ENCODE data around the gene CATSPERD. TPM values are rescaled to one million over a fixed set of nuclear protein-coding genes. Genes with fewer than 3 reads are reported as not detected.

The CATSPERD gene
- total RNA-seq, 1 experiment from 2014 or later: not detected

GRCh38 chr19:5676105-5676771 lies 44.2 kb upstream of the CATSPERD start:
- Histone ChIP-seq H3K27ac (ENCODE audit: insufficient read length, low read depth, low read length) (no peak overlapping the region), H2BK5ac (ENCODE audit: insufficient read length, low read length) (no peak overlapping the region), H3K79me2 (ENCODE audit: insufficient read depth, low read length) (no peaks in the 10 kb centered on the region), H3K4me1 (ENCODE audit: insufficient read depth, low read length) (no peaks in the 10 kb centered on the region; the same call in 1 of the 2 replicates), H3K4ac (ENCODE audit: low read depth, low read length) (no peak overlapping the region), H3K23ac (ENCODE audit: insufficient read length, low read depth, low read length) (no peak overlapping the region), H3K27me3 (ENCODE audit: insufficient read depth, low read length) (no peaks in the 10 kb centered on the region), H3T11ph (ENCODE audit: low read length) (no peak overlapping the region), H4K5ac (ENCODE audit: insufficient read length, low read depth, low read length) (no peak overlapping the region), H3K4me2 (ENCODE audit: insufficient read depth, insufficient read length, low read length) (no peak overlapping the region), H3K23me2 (ENCODE audit: insufficient read length, low read depth, low read length, poor library complexity, severe bottlenecking) (peaks cover 8% of the 10 kb centered on the region), H3K14ac (ENCODE audit: insufficient read depth, low read length) (no peak overlapping the region; the same call in 1 of the 2 replicates), H3K9me3 (ENCODE audit: control insufficient read depth, low read depth, low read length) (no peaks in the 10 kb centered on the region), H4K20me1 (ENCODE audit: control insufficient read depth, insufficient read depth, insufficient read length) (no peaks in the 10 kb centered on the region), H4K91ac (ENCODE audit: insufficient read length, low read depth, low read length) (no peak overlapping the region), H2BK12ac (ENCODE audit: insufficient read length, low read depth, low read length) (no peak overlapping the region), H3K18ac (ENCODE audit: insufficient read length, low read depth, low read length) (no peak overlapping the region), H2BK15ac (ENCODE audit: low read depth, low read length) (no peak overlapping the region), H2BK20ac (ENCODE audit: low read depth, low read length, poor library complexity, severe bottlenecking) (no peak overlapping the region), H3K79me1 (ENCODE audit: insufficient read depth, low read depth, low read length, poor library complexity, severe bottlenecking) (no peaks in the 10 kb centered on the region), H3K56ac (ENCODE audit: insufficient read length, low read depth, low read length) (no peak overlapping the region), H3K9ac (ENCODE audit: extremely low read depth, insufficient read length, low read length) (no peak overlapping the region), H2BK120ac (ENCODE audit: low read depth, low read length, poor library complexity, severe bottlenecking) (no peak overlapping the region), H2AK5ac (ENCODE audit: insufficient read length, low read length) (no peak overlapping the region), H2AFZ (ENCODE audit: low read length) (no peak overlapping the region), H4K8ac (replicated peaks; ENCODE audit: insufficient read length, low read depth, low read length) (no peak overlapping the region)
- Mint-ChIP-seq H3K9me3 (no peaks in the 10 kb centered on the region; a peak in 1 of 5 replicates), H3K4me3 (no peak overlapping the region), H3K36me3 (ENCODE audit: insufficient read depth in 1 of 3, low read depth in 3 of 3) (peaks cover 6 to 22% (median 9%) of the 10 kb centered on the region in 3 experiments; a peak in 5 of 7 replicates), H3K4me1 (peaks cover 10 to 18% of the 10 kb centered on the region in 2 experiments), H3K27ac (peak overlapping the region in 2 of 3 experiments; percentile 78 to 91; a peak in 3 of 7 replicates), H3K27me3 (ENCODE audit: low read depth) (peaks cover 3% of the 10 kb centered on the region; the same call in 1 of the 2 replicates)
- TF ChIP-seq, protein P1, sequence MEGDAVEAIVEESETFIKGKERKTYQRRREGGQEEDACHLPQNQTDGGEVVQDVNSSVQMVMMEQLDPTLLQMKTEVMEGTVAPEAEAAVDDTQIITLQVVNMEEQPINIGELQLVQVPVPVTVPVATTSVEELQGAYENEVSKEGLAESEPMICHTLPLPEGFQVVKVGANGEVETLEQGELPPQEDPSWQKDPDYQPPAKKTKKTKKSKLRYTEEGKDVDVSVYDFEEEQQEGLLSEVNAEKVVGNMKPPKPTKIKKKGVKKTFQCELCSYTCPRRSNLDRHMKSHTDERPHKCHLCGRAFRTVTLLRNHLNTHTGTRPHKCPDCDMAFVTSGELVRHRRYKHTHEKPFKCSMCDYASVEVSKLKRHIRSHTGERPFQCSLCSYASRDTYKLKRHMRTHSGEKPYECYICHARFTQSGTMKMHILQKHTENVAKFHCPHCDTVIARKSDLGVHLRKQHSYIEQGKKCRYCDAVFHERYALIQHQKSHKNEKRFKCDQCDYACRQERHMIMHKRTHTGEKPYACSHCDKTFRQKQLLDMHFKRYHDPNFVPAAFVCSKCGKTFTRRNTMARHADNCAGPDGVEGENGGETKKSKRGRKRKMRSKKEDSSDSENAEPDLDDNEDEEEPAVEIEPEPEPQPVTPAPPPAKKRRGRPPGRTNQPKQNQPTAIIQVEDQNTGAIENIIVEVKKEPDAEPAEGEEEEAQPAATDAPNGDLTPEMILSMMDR (conservative IDR thresholded peaks at IDR 0.05): no peak
- no peak for DNase-seq
- WGBS (ENCODE audit: extremely low coverage, insufficient read length, low lambda C conversion rate): no CpG with 5 or more reads among the region's 17 CpGs

Measured in H9 (cell line).